Body of pancreas (tissue), 4 donors: ENCODE measurements around the gene PAK5.

ENCODE experiments used
- CTCF ChIP-seq, 7 experiments: fragments of 450-650 bp in 4 of 7; fragments of 200-600 bp in 3 of 7; sonication (generic) in 3 of 7; IDR thresholded peaks; one replicate each; pipeline ENCODE4 v1.5.1; 2016 to 2019; ENCODE audit warnings: antibody characterized with exemption in 7 of 7
- POLR2A ChIP-seq, 3 donors: fragments of 450-650 bp; IDR thresholded peaks; one replicate each; pipeline ENCODE4 v1.6.1; 2016; ENCODE audit warnings: antibody characterized with exemption in 3 of 3, mild to moderate bottlenecking in 2 of 3

GRCh38 chr20:9488063-9488462 lies 350.8 kb downstream of the PAK5 start:
- TF ChIP-seq CTCF (IDR thresholded peaks at IDR 0.05) (no peak), POLR2A (IDR thresholded peaks at IDR 0.05) (no peak)
